GM06990 (cell line): ENCODE results near the gene GRB7.
"Not testable (repeated sequence)": the region's sequence is repeated elsewhere in the genome, so short reads cannot be mapped to it uniquely, and the experiment has no call there.

Experiments
- DNase-seq: peaks from one replicate; pipeline ENCODE4 v3.0.0-alpha.2; 2011; ENCODE audit not compliant: insufficient read length; ENCODE audit errors: extremely low read depth
- H3K27me3 ChIP-seq: replicated peaks from 2 replicates; pipeline ENCODE4 v1.6.0; 2011; ENCODE audit warnings: low read length; ENCODE audit not compliant: control insufficient read depth, insufficient read depth
- H3K36me3 ChIP-seq: 2 replicates; pipeline ENCODE4 v1.5.1; 2011; ENCODE audit warnings: low read length; ENCODE audit not compliant: control insufficient read depth, insufficient read depth
- H3K4me3 ChIP-seq: replicated peaks from 2 replicates; pipeline ENCODE4 v1.5.1; 2011; ENCODE audit warnings: low read depth, mild to moderate bottlenecking, control low read depth, low read length
- CTCF ChIP-seq: IDR thresholded peaks from 2 replicates; pipeline ENCODE4 v1.5.1; 2011; ENCODE audit warnings: low read length, control low read depth, mild to moderate bottlenecking, inconsistent platforms; ENCODE audit not compliant: insufficient read depth, poor library complexity, severe bottlenecking

The GRB7 gene

GRCh38 chr17:39761861-39762496 lies 24.2 kb downstream of the GRB7 start:
- H3K27me3 ChIP-seq, result no peaks in the 10 kb centered on the region
- H3K36me3 ChIP-seq, result peaks cover 28% of the 10 kb centered on the region
- TF ChIP-seq CTCF, result no peak
- H3K4me3 ChIP-seq, result no peak overlapping the region
- no peak for DNase-seq

- no peak for TF ChIP-seq CTCF
- DNase-seq, result no peak
- H3K36me3 ChIP-seq, result peaks cover 30% of the 10 kb centered on the region
- no peak overlapping the region for H3K4me3 ChIP-seq
- H3K27me3 ChIP-seq, result no peaks in the 10 kb centered on the region
Measured at GRCh38 chr17:39763051-39763820, 25.5 kb downstream of the GRB7 start.

- not testable (repeated sequence) for H3K4me3 ChIP-seq, H3K27me3 ChIP-seq, DNase-seq
- peaks cover 37% of the 10 kb centered on the region for H3K36me3 ChIP-seq
Measured at GRCh38 chr17:39764171-39764570, 26.4 kb downstream of the GRB7 start.

GRCh38 chr17:39765175-39765574 lies 27.4 kb downstream of the GRB7 start:
- no peak for TF ChIP-seq CTCF
- no peak for DNase-seq
- Histone ChIP-seq H3K36me3 (peaks cover 41% of the 10 kb centered on the region), H3K27me3 (no peaks in the 10 kb centered on the region), H3K4me3 (no peak overlapping the region)

- peaks cover 41% of the 10 kb centered on the region for H3K36me3 ChIP-seq
- no peak for TF ChIP-seq CTCF
- no peak overlapping the region for H3K4me3 ChIP-seq
Measured at GRCh38 chr17:39765766-39766165, 28.0 kb downstream of the GRB7 start.

GRCh38 chr17:39767147-39767546 lies 29.4 kb downstream of the GRB7 start:
- Histone ChIP-seq H3K36me3 (peaks cover 42% of the 10 kb centered on the region), H3K27me3 (no peaks in the 10 kb centered on the region), H3K4me3 (no peak overlapping the region)
- no peak for DNase-seq
- no peak for TF ChIP-seq CTCF

More at GRCh38 chr17:39765766-39766165, 28.0 kb downstream of the GRB7 start:
- no peaks in the 10 kb centered on the region for H3K27me3 ChIP-seq
- no peak for DNase-seq
